VCaP (cell line): ENCODE data around the gene ADAMTS14.

Experiments
- H3K27ac ChIP-seq: fragments of 450-650 bp; 2 replicates; pipeline ENCODE4 v1.5.1; 2017
- TF ChIP-seq, protein P1 (sequence below): fragments of 450-650 bp; conservative IDR thresholded peaks from 2 replicates; pipeline ENCODE4 v1.5.1; 2017; ENCODE audit warnings: mild to moderate bottlenecking, moderate library complexity

ADAMTS14 gene

DNA sequence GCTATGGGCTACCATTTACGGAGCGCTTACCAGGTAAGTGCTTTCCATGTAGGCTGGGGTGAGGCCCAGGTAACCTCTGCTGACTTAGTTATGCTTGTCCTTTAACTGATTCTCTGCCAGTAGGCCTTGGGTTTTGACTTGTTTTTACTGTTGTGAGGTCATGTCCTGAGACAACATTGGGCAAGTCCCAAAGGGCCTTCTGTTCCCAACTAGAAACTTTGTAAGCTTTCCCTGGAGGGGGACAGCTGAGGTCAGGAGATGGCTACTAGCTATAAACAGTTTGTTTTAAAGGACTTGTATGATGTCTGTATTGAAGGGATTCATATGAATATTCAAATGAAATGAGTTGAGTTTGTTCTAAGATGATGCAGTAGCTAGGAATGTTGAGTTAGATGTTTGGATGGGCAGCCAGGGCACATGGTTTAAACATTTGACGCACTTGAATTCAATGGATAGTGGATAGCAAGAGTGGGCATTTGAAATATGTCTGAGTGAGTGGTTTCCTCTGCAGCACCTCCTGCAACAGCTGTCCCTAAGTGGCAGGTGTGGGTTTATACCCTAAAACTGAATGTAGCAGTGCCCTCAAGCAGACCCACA lies 133.4 kb downstream of the ADAMTS14 start:
- H3K27ac ChIP-seq: no peak overlapping the region
- TF ChIP-seq, protein P1, sequence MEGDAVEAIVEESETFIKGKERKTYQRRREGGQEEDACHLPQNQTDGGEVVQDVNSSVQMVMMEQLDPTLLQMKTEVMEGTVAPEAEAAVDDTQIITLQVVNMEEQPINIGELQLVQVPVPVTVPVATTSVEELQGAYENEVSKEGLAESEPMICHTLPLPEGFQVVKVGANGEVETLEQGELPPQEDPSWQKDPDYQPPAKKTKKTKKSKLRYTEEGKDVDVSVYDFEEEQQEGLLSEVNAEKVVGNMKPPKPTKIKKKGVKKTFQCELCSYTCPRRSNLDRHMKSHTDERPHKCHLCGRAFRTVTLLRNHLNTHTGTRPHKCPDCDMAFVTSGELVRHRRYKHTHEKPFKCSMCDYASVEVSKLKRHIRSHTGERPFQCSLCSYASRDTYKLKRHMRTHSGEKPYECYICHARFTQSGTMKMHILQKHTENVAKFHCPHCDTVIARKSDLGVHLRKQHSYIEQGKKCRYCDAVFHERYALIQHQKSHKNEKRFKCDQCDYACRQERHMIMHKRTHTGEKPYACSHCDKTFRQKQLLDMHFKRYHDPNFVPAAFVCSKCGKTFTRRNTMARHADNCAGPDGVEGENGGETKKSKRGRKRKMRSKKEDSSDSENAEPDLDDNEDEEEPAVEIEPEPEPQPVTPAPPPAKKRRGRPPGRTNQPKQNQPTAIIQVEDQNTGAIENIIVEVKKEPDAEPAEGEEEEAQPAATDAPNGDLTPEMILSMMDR: no peak

DNA sequence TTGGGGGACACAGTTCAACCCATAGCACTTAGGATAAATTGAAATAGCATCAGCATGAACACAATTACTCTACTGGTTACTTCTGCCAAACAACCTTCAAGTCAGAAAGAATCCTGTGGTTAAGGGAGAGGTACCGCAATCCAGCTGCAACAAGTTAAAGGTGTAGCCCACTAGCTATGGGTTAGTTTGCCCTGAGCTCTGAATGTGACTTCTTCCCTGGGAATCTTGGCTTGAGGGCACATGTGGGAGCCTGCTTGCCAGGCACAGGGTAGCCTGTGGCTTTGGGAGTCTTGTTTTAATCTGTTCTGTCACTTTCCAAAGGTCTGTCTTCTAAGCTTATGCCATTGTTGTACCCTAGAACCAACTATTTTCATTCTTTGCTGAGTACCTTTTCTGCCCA lies 134.5 kb downstream of the ADAMTS14 start:
- H3K27ac ChIP-seq: no peak overlapping the region
- TF ChIP-seq, protein P1: no peak

DNA sequence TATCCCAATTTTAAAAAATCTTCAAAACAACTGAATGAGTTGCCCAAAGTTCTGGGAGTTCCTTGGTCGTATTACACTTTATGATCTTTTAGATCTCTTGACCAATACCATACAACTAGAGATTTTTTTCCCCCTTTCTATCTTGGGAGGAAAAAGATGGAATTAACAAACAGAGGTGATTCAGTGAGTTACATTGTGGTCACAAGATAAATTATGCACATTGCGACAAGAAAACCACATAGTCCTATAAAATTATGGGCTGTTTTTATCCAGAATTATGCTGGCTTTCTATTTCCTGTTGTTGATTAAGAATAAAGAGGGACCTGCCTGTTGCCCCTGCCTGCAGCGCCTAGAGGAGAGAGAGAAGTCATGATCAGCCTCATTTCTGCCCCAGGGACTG lies 135.2 kb downstream of the ADAMTS14 start:
- no peak overlapping the region for H3K27ac ChIP-seq
- TF ChIP-seq, protein P1: no peak

DNA sequence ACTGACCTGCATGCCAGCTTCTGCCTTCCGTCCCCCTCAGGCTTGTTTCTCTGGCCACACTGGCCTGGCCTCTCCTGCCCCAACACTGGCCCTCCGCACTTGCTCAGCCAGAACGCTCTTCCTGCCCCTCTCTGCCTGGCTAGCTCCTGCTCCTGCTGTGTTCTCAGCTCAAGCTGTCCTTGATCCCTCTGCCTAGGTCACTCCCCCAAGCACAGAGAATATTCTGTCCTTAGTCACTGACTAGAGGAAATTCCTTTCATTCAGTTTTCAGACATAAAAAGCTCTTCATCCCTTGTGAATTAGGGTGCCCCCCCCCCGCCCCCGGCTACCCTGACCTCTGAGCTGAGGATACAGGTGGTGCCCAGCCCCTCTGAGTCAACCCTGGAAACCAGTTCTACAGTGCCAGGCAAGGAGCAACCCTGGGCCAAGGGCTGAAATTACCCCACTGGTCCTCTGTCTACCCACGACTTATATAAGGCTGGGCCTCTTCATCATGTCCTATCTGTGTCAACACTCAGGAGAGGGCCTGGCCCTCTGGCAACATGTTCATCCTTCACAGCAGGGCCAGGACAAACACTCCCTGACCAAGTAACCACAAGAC lies 136.8 kb downstream of the ADAMTS14 start:
- no peak overlapping the region for H3K27ac ChIP-seq
- TF ChIP-seq, protein P1: no peak

DNA sequence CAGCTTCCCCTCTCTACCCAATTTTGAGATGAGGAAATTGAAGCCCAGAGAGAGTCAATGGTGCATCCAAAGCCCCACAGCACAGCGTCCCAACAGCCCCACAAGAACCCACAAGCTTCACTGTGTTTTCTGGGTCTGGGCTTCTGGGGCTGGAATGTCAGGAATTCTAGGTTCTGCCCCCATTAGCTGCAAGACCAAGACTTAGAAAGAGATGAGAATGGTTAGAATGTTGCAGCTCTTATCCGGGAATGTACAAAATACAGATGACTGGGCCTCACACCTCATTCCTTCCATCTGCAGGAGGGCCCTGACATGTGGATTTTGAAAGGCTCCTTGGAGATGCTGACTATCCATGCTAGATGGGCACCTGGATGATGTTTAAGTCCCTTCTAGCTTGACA lies 137.4 kb downstream of the ADAMTS14 start:
- H3K27ac ChIP-seq: no peak overlapping the region
- TF ChIP-seq, protein P1: no peak

DNA sequence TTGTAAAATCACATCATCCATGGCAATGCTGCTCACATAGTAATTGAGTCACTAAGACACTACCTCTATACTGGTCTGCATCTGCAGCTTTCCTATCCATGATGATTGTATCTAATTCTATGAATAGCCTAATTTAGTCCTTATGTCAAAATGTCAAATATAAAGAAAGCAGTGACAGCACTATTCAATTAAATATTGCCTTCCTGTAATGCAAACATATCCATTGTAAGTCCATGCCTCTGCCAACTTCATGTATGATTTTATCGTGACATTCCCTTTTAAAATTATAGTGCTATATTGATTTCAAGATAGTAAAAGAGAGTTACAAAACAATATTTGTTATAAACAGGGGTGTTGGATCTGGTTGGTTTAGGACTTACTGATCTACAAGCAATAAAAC lies 138.7 kb downstream of the ADAMTS14 start:
- H3K27ac ChIP-seq: no peak overlapping the region
- TF ChIP-seq, protein P1: no peak

DNA sequence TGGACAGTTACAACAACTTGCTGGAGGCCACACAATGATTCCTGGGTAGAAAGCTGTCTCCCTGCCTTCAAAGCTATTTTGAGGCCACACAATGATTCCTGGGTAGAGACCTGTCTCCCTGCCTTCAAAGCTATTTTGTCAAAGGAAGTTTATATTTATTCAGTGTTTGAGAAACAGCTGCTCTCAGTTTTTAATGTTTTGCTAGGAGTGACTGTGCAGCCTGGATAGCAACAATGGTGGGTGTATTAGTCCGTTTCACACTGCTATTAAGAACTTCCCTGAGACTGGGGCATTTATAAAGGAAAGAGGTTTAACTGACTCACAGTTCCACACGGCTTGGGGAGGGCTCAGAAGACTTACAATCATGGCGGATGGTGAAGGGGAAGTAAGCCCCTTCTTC lies 139.6 kb downstream of the ADAMTS14 start:
- TF ChIP-seq, protein P1: no peak
- H3K27ac ChIP-seq: no peak overlapping the region
